ENCODE results near the gene BICDL1.

Gene BICDL1

GRCh38 chr12:120055231-120056000 lies 66.4 kb downstream of the BICDL1 start:
- DNase-seq (ENCODE audit: low spot score), result peak; percentile 20

GRCh38 chr12:120056739-120057138 lies 67.7 kb downstream of the BICDL1 start:
- no peak for DNase-seq (ENCODE audit: low spot score)

DNA sequence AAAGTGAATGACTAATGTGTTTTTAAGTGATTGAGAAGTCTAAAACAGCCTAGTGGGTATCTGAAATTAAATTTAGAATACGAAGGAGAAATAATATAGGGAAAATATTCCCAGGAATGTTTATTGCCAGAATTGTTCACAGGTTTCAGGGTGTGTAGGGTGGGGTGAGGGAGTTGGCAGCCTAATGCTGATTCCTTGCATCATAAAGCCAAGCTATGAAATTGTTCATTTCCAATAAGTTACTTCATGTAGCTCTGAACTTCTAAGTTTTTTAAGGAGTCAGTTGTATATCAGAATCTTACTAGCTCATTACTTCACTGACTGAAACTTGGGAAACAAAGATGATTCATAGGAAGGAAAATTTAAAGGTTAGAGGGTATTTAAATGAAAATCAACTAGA lies 71.2 kb downstream of the BICDL1 start:
- DNase-seq (ENCODE audit: low spot score), result no peak

DNA sequence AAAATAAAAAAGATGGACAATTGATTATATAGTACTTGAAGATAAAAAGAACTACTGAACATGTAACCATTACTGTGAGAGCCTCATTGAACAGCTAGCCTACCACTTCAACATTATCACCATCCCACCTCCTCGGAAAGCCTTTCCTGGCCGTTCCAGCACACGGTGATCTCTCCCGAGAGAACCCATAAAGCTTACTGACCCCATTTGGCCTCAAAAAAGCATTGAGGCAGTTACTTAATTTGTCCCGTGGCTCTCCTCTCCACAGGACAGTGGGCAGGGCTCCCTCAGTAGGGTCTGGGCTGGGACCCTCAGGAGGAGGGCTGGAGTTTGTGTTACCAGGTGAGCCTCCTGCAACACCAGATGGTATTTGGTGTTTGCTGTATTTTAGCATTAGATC lies 71.7 kb downstream of the BICDL1 start:
- DNase-seq (ENCODE audit: low spot score), result no peak

DNA sequence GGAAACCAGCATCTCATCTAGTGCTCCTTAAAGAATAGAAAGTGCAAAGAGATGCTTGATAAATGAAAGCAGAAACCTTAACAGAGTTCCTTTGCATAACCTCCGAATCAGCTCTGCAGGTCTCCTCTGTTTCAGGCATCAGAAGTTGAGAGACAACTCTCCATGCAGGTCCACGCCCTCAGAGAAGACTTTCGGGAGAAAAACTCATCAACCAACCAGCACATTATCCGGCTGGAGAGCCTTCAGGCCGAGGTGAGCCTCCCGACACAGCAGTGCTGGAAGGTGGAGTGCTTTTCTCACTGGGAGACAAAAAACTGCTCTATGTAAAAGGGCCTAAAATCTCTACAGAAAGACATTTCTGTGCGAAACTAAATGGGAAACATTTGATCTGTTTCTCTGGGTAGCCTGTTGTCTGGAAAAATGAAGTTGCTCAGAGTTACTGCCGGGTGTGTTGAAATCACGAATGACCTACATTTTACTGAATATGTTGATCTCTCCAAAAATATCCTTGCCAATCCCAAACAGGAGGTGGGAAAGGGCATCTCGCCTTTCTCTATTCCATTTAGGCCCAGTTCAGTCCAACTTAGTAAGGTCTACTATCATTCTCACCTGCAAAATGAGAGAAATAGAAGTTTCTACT lies 72.7 kb downstream of the BICDL1 start:
- no peak for DNase-seq (ENCODE audit: low spot score)

DNA sequence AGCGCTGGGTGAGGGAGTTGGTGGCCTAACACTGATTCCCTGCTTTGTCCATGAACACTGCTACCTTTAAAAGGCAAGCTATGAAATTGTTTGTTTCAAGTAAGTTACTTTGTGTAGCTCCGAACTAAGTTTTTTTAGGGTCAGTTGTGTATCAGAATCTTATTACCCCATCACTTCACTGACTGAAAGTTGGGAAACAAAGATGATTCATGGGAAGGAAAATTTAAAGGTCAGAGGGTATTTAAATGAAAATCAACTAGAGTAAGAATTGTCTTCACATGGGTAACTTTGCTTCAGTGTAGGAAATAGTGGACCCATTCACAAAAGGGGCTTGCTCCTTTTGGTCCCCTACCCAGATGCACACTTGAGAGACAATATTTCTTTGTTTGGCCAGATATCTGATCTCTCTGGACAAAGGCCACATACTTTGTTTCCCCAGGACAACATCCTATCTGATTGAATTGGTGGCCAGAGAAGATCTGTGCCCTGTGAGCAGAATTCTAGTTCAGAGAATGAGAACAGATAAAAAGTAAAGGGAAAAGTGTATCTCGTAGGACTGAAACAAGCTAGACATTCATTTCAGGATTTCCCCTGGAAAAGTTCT lies 74.0 kb downstream of the BICDL1 start:
- DNase-seq (ENCODE audit: low spot score), result no peak

GRCh38 chr12:120064054-120064940 lies 75.3 kb downstream of the BICDL1 start:
- no peak for DNase-seq (ENCODE audit: low spot score)

DNA sequence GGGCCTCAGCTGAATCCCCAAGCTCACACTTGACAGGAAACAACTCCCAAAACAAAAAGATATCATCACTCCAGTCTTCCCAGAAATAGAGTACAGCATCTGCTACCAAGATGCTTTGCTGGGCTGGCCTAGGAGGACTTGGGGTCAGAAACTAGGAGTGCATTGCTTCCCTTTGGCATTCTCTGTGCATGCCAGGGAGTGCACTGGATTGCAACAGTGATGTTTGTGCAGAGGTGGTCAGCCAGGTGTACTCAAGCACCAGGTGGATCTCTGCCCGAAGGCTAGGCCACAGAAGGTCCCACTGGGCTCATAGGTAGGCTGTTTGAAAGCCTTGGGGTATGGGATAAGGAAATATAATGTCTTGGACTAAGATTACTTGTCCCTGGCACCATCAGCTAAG lies 76.4 kb downstream of the BICDL1 start:
- no peak for DNase-seq (ENCODE audit: low spot score)

DNA sequence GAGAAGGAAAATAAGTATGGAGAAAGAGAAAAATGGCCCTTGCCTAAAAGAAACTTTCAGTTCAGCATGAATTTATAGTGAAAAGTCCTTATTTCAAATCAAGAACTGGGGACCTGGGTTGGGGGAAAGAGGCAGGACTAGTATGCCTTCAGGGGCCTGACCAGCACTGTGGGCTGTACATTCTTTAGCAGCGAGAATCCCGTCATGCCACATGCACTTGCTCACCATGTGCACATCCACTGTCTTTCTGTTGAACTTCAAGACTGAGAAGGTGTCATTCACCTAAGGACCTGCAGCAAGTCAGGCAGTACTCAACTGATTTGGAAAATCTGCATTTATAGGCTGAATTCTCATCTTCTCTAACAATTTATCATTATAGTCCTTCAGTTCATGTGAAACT lies 77.3 kb downstream of the BICDL1 start:
- DNase-seq (ENCODE audit: low spot score), result no peak

GRCh38 chr12:120067084-120067869 lies 78.2 kb downstream of the BICDL1 start:
- DNase-seq (ENCODE audit: low spot score), result no peak

GRCh38 chr12:120067901-120068300 lies 78.9 kb downstream of the BICDL1 start:
- no peak for DNase-seq (ENCODE audit: low spot score)

DNA sequence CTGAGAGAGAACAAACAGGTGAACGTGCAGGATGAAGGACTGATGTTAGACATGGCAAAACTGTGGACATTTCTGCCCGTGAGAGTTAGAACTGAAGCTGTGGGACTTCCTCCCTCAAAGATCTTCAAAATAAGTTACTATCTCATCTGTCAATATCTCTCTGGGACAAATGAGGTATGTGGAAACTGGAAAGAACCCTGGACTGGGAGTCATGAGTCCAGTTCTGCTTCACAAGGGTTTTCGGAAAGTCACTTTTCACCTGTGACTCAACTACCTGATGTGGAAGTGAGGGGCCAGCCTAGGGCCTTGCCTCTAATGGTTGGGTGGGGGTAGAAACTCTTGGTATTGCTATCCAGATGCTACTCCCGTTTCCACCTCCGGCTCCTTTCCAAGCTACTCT lies 80.2 kb downstream of the BICDL1 start:
- no peak for DNase-seq (ENCODE audit: low spot score)

DNA sequence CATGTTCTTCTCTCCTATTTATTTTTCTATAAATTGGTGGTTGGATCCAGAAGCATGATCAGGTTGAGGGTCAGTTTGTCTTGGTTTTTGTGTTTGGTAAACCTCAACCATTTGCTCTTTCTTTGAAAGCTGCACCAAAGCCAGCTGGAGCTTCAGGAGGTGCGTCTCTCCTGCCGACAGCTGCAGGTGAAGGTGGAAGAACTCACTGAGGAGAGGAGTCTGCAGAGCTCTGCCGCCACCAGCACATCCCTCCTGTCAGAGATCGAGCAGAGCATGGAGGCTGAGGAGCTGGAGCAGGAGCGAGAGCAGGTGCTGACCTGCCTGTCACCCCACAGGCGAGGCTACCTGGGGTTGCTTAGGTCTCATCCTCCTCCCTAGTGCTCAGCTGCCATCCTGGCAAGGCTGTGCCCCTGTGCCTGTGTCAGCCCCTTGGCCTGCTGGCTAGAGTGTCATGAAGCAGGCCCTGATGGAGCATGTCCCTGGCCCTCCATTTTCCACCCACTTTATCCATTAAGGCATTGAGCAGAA lies 82.5 kb downstream of the BICDL1 start:
- DNase-seq (ENCODE audit: low spot score), result no peak

DNA sequence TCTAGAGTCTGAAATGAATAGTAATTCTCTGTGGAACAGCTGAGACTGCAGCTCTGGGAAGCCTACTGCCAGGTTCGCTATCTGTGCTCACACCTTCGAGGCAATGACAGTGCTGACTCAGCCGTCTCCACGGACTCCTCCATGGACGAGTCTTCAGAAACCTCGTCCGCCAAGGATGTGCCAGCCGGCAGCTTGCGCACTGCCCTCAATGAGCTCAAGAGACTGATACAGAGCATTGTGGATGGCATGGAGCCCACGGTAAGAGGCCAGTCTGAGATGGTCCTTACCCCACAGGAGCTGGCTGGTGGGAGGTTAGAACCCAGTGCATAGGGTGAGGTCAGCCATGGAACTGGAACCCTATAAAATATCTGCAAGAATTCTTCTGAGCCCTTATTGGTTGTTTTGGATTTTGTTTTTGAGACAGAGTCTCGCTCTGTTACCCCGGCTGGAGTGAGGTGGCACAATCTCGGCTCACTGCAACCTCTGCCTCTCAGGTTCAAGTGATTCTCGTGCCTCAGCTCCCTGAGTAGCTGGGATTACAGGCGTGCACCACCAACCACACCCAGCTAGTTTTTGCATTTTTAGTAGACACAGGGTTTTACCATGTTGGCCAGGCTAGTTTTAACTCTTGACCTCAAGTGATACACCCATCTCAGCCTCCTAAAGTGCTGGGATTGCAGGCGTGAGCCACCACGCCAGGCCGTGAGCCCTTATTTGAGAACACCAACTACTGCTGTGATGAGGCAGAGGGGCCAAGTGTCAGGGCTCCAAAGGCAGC lies 83.6 kb downstream of the BICDL1 start:
- DNase-seq (ENCODE audit: low spot score), result no peak

DNA sequence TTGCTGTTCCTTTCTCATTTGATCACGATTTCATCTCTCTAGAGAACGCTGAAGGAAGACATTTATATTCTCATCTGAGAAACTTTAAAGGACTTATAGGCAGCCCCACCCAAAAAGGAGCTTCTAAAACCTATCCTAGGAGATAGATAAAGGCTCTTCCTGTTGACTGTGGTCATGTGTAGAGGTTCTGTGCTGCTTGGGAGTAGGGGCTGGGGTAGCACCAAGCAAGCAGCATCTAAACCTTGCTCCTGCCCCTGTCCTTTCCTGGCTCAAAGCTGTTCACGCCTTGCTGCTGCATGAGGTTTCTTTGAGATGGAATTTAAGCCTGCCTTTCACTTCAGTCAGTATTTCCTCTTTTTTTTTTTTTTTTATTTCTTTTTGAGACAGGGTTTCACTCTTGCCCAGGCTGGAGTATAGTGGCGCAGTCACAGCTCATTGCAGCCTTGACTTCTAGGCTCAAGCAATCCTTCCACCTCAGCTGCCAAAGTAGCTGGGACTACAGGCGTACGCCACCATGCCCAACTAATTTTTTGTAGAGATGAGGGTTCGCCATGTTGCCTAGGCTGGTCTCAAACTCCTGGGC lies 86.1 kb downstream of the BICDL1 start:
- DNase-seq (ENCODE audit: low spot score), result no peak

DNA sequence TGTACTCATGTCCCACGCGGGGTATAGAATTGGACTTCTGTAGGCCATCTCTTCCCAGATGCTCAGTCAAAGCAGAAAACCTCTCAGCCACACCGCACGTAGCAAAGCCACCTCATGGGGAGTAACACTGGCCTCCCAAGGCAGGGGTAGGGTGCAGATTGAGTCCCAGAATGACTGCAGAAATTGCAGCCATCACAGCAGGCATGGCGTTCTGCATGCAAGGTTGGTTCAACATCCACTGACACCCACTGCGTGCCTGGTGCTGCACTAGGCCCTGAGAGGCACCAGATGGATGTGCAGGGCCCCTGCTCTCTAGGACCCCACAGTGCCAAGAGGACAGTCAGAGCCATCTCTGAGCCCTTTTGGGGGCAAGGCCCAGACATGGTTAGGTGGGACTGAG lies 87.6 kb downstream of the BICDL1 start:
- no peak for DNase-seq (ENCODE audit: low spot score)

GRCh38 chr12:120077260-120077659 lies 88.2 kb downstream of the BICDL1 start:
- DNase-seq (ENCODE audit: low spot score), result no peak

DNA sequence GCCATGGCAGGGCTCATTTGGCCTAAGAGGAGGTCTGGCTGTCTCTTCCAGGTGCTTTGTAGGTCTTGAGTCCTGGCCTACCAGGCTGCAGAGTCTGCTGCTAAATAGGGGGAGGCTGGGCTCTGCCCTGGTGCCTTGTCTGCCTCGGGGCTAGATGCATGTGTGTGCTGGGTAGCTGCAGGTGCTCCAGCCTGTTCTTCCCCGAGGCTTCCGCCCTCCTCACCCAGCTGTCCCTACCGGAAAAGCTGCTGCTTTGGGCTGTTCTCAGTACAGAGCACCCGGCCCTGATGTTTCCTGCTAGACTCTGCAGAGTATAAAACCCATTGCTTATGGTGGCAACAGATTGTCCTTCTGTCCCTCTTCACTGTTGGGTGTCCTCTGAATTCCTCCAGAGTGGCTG lies 89.8 kb downstream of the BICDL1 start:
- no peak for DNase-seq (ENCODE audit: low spot score)

DNA sequence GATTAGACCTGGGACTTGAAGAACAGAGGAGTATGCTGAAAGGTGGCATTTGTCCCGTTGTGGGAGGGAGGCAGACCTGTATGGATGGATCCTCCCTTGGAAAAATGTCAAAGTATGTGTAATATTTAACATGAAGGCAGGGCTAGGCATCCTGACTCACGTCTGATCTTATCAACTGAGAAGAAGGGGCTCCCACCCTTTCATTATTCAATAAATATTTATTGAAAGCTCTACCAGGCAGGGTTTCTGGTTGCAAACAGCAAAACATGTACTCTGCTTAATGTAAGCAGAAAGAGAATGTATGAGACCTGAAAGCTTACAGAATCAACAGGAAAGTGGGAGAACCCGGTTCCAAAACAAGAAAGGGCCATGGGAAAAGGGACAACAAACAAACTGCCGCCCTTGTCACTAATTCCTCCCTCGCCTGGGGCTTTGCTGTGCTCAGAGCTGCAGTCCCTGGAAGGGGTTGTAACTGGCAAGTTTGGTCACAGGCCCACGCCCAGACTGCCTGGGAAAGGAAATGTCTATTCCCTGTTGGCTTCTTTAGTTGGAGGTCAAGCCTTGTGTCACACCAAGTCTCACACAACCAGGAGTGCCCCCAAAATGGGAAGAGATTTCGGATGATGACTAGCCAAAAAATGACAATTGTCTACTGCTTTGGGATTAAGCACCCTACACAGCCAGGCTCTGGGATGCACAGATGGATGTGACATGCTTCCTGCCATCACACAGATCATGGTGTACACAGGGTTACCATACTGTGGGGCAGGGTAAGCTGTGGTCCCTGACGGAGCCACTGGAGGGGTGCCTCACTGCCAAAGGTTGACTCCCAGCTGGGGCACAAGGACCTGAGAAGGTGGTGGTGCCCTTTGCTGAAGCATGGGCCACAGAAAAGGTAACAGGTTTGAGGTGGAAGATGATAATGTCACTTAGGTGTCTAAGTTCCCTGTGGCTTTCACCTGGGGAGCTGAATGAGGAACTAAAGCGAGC lies 90.7 kb downstream of the BICDL1 start:
- no peak for DNase-seq (ENCODE audit: low spot score)
